ENCODE measurements around the gene DACT2.

DNA sequence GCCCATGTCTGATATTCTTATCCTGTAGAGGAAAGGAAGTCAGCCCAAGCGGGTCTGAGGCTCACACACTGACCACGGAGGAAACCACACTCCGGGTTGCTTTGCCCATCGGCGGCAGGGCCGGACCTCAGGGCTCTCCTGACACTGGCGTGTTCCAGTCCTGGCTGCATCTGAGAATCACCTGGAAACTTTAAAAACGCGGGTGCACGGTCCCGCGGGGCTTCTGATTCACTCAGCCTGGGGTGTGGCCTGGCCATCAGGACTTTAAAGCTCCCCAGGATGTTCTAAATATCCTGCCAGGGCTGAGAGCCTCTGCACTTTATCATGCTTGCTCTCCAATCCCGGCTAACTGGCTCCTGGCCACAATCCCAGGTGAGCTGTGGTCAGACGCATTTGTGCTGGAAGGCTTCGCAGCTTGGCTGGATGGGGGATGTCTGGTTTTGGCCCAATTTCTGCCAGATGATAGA lies 47.7 kb upstream of the DACT2 start:
- TF ChIP-seq, protein P1, sequence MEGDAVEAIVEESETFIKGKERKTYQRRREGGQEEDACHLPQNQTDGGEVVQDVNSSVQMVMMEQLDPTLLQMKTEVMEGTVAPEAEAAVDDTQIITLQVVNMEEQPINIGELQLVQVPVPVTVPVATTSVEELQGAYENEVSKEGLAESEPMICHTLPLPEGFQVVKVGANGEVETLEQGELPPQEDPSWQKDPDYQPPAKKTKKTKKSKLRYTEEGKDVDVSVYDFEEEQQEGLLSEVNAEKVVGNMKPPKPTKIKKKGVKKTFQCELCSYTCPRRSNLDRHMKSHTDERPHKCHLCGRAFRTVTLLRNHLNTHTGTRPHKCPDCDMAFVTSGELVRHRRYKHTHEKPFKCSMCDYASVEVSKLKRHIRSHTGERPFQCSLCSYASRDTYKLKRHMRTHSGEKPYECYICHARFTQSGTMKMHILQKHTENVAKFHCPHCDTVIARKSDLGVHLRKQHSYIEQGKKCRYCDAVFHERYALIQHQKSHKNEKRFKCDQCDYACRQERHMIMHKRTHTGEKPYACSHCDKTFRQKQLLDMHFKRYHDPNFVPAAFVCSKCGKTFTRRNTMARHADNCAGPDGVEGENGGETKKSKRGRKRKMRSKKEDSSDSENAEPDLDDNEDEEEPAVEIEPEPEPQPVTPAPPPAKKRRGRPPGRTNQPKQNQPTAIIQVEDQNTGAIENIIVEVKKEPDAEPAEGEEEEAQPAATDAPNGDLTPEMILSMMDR (IDR thresholded peaks at IDR 0.05): no peak
- no peak for TF ChIP-seq POLR2A (IDR thresholded peaks at IDR 0.05)

Measured in right lobe of liver (tissue), 4 donors.